HG02938 (cell line): ENCODE data around the gene PTPRG.
"Not testable (repeated sequence)": the region's sequence is repeated elsewhere in the genome, so short reads cannot be mapped to it uniquely, and the experiment has no call there.

Experiments
- ATAC-seq: cut with Tn5 transposase; IDR thresholded peaks from one replicate; pipeline ENCODE4 v1.9.1; 2021; ENCODE audit warnings: mild to moderate bottlenecking, moderate library complexity; ENCODE audit not compliant: unreplicated experiment

The PTPRG gene

DNA sequence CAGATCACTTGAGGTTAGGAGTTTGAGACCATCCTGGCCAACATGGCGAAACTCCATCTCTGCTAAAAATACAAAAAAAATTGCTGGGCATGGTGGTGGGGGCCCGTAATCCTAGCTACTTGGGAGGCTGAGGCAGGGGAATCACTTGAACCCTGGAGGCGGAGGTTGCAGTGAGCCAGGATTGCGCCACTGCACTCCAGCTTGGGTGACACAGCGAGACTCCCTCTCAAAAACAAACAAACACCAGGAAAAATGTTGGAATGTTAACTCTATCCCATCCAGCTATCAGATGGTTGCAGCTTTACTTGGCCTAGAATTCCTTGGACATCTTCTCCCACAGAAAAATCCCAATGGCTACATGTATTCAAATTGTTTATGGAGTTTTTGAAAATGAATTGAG lies 254.9 kb downstream of the PTPRG start:
- ATAC-seq: not testable (repeated sequence)

DNA sequence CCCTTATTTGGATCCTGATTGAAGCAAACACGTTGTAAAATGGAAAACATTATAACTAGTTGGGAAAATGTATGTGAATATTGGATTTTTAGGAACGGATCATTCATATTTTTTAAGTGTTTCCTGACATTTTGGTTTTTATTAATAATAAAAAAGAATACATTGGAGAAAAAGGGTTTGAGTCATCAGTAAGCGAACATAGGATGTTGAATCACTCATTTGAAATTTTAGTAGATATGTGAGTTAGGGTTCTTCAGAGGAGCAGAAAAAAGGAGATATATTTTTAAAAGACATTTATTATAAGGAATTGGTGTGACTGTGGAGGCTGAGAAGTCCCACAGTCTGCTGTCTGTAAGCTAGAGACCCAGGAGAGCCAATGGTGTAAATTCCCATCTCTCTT lies 258.5 kb downstream of the PTPRG start:
- ATAC-seq: no peak

DNA sequence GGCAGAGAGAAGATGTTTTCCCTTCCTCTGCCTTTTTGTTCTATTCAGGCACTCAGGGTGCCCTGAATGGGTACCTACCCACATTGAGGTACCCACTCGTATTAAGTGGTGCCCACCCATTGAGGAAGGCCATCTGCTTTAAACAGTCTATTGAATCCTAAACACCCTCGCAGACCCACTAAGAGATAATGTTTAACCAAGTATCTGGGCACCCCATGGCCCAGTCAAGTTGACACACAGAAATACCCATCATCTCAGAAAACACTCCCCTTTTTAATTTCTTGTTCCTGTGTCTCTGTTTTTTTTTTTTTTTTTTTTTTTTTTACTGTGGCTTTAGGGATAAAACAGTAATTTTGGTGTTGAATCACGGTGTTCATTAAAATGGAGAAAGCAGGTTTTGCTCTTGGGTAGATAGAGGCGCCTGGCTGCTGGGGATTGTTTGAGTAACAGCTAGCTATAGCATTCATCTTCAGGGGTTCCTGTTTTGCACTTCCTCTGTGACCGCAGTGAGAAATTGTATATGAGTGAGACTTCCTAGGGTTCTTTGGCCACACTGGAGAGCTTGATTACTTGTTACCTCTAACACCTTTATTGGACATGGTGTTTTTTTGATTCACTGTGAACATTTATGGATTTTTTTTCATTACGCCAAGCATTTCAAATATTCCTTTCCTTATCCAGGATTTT lies 259.1 kb downstream of the PTPRG start:
- ATAC-seq: no peak

DNA sequence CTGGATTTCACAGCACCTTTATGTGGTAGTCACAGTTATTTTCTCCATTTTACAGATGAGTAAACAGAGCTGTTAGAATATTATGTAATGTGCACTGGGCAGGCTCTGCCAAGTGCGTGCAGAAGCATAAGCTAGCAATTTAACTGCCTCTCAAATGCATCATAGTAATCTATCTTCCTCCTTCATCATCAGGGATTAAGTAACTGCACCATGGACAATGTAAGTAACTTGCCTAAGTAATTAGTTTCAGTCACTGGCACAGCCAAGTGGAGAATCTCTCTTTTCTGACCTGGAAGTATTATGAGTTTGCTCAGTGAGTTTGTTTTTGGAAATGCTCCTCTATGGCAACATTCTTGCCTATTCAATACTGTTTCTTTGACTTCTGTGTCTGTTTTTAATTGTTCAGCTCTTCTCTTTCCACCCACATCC lies 260.5 kb downstream of the PTPRG start:
- no peak for ATAC-seq

DNA sequence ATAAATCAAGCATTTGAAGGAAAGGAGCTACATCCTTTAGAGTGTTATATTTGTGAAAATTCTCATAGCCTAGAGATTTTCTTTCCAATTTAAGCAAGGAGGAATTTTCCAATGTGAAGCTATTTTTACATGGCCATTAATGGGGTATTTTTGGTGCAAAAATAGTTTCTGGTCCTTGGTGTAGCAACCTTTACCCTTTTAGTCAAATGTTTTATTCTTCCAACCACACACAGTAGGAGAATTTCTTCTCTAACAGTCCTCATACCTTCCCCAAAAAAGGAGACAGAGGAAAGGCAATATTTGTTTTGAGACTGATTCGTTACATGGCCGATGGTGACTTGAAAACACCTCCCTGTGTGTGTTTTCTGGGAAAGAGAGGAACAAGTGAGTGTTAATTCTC lies 261.2 kb downstream of the PTPRG start:
- no peak for ATAC-seq

DNA sequence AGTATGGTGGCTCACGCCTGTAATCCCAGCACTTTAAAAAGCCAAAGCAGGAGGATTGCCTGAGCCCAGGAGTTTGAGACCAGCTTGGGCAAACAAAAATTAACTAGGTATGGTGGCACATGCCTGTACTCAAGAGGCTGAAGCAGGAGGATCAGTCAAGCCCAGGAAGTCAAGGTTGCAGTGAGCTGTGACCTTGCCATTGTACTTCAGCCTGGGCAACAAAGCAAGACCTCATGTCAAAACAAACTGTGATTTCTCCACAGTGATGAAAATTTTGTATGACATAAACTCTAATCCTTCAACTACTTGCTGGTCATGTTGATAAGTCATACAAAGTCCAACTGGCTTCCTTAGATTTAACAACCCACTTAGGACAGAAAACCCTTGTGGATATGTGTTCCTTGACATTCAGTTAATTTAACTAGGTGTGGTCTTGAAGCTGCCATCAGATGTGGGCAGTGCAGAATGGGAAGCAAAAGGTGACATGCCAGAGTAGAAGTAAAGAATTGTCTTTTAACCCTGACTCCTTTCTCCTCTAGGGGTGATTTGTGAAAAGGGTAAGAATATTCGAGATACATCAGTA lies 263.3 kb downstream of the PTPRG start:
- ATAC-seq: no peak

DNA sequence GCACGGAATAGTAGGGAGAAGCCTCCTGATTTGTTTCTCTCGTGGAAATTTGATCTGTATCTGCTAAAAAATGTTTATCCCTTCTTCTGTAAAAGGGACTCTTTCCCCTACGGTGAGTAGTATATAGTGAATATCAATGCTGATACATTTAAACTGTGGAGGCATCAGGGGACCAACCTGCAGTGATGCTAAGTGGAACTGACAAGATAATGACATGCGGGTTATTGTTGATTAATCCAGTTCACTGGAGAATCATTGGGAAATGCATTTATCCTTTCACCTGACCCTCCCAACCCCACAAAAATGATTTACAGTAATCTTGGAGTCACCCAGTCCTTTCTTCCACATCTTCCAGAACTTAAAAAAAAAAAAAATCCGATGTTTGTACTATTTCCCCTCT lies 264.8 kb downstream of the PTPRG start:
- ATAC-seq: no peak

DNA sequence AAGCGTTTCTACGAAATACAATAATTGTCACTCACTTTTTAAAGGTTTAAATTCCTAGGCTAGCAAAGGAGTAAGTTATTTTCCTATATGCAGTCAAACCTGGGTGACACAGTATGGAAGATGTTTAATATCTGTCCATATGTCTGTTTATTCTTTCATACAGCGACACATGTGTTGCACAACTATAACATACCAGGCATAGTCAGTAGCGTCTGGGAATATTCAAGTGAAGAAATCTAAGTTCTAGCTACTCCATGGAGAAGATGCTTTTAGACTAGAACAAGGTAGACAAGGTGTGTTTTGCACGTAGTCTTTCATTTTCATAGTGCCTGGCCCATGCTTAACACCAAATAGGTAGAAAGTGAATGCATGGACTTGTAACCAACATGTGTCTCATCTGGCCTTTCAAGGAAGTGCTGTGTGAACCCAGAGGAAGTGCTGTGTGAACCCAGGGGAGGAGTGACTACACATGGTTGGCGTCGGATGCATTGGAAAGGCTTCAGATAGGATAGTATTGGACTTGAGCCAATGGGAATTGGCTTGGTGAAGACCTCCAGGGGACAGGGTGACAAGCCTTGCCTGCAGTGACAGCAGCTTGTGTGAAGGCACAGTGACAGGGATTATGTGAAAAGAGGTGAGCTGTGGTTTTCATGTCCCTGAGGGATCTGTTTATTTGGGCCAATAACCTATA lies 267.0 kb downstream of the PTPRG start:
- ATAC-seq: no peak

DNA sequence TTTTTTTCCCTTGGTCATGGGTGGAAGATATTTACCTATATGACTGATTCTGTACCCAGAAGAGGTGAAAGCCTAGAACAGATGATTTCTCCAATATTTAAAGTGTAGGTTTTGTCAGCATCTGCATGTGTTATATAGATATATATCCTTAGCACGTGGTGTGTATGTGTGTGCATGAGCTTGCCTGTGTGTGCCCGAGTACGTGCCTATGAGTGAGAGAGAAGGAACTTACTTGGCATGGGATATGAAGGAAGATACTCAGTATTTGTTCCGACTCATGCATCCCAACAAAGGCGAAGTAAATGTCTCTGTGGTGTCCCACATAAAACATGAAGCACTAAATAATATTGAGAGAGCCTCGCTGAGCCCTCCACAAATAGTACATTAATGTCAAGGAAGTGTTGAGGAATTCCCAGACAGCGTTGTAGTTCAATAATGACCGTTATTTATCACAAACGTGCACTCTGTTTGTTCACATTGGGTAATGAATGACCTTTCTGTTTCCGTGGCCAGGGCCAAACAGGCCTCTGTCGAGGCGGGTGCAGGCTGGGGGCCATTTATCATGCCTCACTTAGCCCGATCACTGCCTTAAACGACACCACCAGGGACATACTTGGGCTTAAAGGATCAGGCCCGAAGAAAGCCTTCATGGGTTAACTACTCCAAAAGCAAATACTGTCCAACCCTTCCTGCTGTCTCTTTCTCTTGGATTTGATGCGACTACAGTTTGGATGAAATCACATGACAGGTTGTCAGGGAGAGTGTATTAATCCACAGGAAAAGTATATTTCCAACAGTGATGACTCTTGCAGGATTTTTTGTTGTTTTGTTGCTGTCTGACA lies 267.7 kb downstream of the PTPRG start:
- ATAC-seq: no peak

DNA sequence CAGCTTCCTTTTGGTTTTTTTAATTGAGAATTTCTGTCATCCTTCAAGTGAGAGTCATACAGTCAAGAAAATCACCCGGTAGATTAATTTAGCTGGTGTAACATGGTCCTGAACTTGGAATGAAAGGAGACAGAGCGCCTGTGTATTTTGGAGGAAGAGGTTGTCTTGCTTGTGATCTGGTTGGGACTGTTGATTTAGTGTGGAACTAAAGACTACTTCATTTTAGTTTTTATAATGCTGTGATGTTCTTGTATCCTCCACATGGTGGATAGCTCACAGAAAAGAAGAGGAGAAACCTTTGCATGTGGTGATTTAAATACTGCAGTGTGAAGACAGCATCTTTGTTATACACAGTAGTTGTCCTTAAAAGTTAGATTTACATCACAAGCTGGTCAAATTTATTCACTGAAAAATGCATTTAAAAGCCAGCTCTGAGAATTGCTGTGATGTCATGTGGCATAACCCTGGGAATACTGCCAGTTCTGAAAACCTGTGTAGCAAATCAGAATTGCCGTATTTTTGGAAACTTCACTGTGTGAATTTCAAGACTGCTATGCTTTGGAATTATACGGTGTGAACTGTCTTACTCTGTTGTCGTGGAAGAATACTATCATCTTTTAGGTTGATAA lies 268.5 kb downstream of the PTPRG start:
- ATAC-seq: no peak

DNA sequence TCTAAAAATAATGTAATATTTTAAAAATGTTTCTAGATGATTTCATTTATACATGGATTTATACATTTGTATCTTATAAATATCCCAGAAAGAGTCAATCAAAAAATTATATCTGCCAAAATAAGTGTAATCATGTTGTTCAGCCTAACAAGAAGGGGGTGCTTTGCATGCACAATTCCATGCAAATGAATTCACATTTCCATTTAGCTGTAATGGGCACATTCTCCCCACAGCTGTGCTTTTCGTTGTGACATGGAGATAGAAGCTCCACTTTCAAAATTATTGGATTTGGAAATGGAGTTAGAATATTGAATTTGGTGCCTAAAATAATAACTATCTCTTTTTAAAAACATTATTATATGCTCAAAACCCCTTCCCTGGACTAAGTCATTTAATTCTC lies 270.6 kb downstream of the PTPRG start:
- ATAC-seq: no peak

DNA sequence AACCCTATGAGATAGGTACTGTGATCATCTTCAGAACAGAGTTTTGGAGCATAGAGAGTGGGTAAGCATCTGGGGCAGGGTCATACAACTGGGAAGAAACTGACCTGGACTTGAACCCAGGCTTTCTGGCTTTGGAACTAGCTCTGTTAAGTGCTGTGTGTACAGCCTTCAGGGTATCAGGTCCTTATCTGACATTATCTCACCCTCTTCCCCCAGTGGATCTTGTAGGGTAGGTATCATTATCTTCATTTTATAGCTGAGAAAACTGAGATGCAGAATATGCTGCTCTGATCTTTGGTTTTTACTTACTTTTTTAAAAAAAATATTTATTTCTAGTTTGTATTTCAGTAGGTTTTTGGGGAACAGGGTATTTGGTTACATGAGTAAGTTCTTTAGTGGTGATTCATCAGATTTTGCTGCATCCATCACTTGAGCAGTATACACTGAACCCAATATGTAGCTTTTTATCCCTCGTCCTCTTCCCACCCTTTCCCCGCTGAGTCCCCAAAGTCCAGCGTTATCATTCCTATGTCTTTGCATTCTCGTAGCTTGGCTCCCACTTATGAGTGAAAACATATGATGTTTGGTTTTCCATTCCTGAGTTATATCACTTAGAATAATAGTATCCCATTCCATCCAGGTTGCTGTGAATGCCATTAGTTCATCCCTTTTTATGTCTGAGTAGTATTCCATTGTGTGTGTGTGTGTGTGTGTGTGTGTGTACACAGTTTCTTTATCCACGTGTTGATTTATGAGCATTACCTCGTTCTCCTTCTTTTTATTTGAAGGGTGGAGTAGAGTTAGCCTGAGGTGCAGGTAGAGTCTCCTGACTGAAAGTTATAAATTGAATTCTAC lies 271.2 kb downstream of the PTPRG start:
- ATAC-seq: no peak

DNA sequence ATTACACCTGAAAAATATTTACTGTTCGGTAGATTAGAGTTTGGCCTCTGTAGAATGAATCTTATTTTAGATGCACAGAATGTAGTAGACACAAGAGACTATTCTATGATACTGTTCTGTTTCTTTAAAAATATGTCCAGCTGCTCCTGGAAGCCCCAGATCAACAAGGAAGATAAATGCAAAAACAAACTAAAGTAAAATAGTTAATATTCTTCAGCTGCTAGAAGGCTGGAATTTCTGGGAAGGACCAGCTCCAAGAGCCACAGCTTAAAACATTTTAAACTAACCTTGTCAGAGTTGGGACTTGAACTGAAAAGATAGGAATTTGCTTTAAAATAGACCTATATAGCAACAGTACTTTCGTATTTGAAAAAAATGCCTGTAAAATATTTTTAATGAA lies 277.9 kb downstream of the PTPRG start:
- ATAC-seq: no peak

DNA sequence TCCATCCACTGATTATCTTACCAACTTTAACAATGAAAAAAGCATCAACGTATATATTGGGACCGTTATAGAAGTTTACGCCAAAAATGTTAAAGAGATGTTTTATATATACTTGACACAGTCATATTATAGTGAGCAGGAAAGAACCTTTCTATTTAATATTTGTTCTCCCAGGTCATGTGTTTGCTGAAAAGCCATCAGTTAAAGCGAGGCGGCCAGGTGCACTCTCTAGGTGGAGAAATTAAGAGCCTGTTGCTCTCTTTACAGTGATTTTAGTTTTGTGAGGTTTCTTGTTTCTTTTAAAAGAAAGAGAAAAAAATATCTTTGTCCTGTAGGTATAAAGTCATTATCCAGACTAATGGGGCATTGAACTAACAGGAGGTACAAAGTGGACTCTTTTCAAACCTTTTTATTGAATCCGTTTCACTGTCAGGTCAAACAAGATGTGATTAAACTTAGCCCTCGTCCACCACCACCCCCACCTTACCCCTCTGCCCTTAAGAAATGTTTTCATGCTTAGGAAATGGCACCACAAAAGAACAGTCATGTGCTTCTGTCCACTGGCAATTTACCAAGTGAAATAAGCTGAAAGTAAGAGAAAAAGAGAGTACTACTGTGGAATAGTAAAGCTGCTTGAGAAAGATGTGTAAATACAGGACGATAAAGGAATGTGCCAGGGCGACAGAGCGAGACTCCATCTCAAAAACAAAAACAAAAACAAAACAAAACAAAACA lies 279.9 kb downstream of the PTPRG start:
- no peak for ATAC-seq

DNA sequence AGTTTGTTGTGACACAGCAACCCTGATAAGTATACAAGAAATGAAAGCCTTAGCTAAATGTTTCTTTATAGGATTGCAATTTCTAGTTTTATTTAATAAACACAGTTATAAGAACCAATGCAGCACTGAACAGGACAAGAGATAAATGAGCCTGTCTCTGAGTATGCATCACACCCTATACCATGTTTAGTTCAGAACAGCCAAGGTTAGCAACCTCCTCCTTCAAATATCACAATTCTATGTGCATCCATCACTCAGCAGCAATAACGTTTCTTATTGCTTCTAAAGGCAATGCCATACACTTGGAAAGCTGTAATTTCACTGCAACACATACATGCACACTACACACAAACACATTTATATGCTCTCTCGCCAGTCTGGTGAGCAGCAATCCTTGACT lies 280.6 kb downstream of the PTPRG start:
- no peak for ATAC-seq

DNA sequence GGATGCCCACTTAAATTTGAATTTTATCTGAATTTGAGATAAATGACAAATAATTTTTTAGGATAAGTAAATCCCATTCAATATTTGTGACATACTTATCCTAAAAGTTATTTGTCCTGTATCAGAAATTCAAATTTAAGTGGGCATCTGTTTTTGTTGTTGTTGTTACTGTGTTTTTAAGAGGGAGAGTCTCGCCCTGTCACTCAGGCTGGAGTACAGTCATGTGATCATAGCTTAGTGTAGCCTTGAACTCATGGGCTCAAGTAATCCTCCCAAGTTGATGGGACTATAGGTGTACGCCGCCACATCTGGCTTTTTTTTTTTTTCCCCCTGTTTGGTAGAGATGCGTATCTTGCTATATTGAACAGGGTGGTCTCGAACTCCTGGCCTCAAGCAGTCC lies 283.0 kb downstream of the PTPRG start:
- ATAC-seq: no peak

DNA sequence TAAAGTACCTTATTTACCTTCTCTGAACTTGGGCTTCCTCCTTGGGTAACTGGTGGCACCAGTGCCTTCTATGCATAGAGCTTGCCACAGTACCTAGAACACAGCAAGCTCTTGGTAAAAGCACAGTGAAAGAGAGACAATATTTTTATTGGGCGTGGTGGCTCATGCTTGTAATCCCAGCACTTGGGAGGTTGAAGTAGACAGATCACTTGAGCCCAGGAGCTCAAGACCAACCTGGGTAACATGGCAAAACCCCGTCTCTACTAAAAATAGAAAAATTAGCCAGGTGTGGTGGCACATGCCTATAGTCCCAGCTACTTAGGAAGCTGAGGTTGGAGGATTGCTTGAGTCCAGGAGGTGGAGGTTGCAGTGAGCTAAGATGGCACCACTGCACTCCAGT lies 285.1 kb downstream of the PTPRG start:
- no peak for ATAC-seq

DNA sequence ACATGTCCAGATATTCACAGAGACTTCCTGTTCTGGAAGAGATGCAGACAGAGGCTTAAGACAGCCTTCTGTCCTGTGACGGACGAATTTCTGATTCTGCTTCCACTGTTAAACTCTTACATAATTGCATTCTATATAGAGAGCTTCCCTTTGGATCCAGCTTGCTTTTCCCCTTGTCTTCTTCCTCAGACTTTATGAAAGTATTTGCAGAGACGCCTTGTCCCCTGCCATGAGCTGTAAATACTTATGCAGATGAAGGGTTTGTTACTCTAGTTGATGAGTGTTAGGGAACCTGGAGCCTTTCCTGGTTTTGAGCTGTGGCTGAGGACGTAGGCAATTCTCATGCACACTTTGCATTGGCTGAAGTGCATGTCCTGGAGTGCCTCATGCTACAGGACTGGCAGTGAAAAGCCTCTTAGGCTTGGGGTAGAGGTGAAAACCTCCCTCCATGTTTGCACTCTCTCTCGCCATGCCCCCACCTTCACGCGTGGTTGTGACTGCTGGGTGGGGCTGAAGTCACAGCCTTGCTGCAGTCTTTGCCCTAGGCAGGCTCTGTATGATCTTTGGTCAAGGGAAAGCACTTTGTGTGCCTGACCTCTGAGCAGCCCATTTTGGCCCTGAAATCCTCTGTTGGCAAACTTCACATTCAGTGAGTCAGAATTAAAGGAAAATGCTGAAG lies 286.6 kb downstream of the PTPRG start:
- ATAC-seq: no peak

DNA sequence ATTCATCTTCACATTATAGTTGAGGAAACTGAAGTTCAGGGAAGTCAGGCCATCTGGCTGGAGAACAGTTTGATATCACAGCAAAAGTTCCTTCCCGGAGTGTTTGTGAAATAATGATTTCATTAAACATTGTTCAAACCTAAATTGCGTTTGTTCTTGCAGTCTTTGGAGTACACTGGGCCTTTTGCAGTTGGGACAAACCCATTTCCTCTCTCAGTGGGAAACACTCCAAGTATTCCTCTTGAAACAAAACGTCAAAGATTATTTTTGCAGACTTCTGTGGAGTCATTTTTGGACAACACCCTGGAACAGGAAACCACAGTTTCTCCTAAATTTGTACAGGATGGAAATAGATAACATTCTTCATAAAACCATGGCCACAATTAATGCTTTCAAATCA lies 287.5 kb downstream of the PTPRG start:
- ATAC-seq: no peak
